ENCODE measurements around the gene EYA4. TPM values are rescaled to one million over a fixed set of nuclear protein-coding genes. Genes with fewer than 3 reads are reported as not detected.

The EYA4 gene
- polyA plus RNA-seq, 2 of the 4 experiments (the other 2 are of a cell fraction), result 14.4 to 28.3 TPM

DNA sequence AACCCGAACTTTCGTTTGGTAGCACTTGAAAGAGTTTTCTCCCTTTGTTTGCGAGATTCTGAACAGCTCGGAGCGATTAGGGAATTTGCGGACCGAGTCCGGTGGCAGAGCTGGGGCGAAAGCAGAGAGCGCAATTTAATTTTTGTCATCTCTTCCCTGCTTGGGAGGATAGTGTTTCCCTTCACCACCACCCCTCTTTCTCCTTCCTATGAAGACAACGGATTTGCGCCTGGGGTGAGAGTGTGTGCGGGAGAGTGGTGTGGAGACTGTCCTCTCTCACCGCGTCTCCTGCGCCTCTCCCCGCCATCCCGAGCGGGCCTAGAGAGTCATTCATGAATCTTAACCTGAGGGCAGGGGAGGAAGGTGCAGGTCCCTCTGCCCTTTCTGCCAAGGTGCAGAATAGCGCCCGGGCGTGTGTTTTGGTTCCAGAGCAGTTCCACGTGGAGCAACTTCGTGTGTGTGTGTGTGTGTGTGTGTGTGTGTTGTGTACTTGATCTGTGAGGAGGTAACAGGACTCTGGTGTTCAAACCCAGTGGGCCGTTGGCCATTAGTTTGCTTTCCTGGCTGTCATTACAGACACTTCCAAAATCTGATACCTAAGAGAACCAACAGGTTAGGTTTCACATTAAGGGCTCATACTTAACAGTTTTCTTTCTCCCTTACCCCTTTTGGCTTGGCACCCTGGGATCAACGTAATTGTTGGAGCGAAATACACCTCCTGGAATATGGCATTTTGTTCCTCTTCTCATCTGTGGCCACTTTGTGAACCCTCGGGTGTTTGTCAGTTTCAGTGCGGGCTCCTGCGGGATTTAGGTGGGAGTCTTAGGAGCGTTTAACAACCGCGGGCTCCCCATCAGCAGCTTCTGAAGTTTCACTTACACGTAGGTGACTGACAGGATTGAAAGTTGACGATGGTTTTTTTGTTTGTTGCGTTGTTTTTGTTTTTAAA lies 1.8 kb downstream of the EYA4 start:
- ATAC-seq (peak; percentile 4 to 53; a peak in 5 of 6 replicates), DNase-seq (ENCODE audit: low read depth in 1 of 2, low spot score in 1 of 2) (peak in 1 of 2 experiments; percentile 58), FAIRE-seq (no peak)
- Histone ChIP-seq H3K9me3 (no peaks in the 10 kb centered on the region), H3K4me3 (peak overlapping the region; percentile 69), H3K27ac (peak overlapping the region; percentile 94 to 100), H3K4me2 (peak overlapping the region; percentile 96), H3K4me1 (peaks cover 50% of the 10 kb centered on the region)
- POLR2A ChIA-PET, result no interaction called here
- WGBS (ENCODE audit: missing lambda C conversion rate), result 2% methylated on average over 26 of the region's 36 CpGs
- TF ChIP-seq, protein P1, sequence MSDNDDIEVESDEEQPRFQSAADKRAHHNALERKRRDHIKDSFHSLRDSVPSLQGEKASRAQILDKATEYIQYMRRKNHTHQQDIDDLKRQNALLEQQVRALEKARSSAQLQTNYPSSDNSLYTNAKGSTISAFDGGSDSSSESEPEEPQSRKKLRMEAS (IDR thresholded peaks at IDR 0.05), result peak; percentile 79
- TF ChIP-seq NFE2L2 (conservative IDR thresholded peaks at IDR 0.05; ENCODE audit: low read length) (no peak), RAD21 (conservative IDR thresholded peaks at IDR 0.05 in 1 of 2, IDR thresholded peaks at IDR 0.05 in 1 of 2) (no peak), SMC3 (IDR thresholded peaks at IDR 0.05) (no peak)
- CTCF ChIA-PET, result no interaction called here

DNA sequence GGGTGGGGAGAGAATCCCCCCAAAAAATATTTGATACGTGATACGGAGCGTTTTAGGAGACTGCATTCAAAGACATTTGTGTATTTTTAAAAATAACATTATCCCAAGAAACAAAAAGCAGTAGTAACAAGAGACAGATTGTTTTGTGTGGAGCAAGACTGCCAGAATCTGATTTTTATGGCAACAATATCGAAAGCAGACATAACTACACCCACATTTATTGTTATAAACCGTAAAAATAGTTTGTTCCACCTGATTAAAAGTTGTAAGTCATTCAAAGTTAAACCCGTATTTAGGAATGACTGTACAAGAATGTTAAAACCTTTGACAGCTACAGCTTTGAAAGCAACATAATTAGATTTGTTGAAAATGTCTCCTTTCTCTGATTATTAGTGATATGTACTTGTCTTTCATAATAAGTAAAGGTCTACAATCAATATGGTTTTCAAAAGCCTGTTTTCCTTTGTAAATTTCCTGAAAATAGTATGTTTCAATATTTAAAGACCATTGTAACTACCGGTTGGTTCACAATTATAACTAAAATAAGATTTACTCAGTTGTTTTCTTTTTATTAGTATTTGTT lies 2.7 kb downstream of the EYA4 start:
- no peak for DNase-seq (ENCODE audit: low read depth in 1 of 2, low spot score in 1 of 2)
- Histone ChIP-seq H3K4me2 (peak overlapping the region; percentile 96), H3K9me3 (no peaks in the 10 kb centered on the region), H3K4me3 (peak overlapping the region; percentile 69), H3K27ac (peak overlapping the region; percentile 94 to 100), H3K4me1 (peaks cover 54% of the 10 kb centered on the region)
- ATAC-seq, result no peak
- WGBS (ENCODE audit: missing lambda C conversion rate), result 6% methylated on average over 7 of the region's 7 CpGs
- no peak for FAIRE-seq
- CTCF ChIA-PET, result no interaction called here
- TF ChIP-seq TP53 (CRISPR knock-in tag; IDR thresholded peaks at IDR 0.05) (no peak), CHD4 (IDR thresholded peaks at IDR 0.05; ENCODE audit: borderline replicate concordance) (no peak), GATA3 (IDR thresholded peaks at IDR 0.05; ENCODE audit: borderline replicate concordance) (no peak), EP300 (IDR thresholded peaks at IDR 0.05) (no peak), ZSCAN20 (CRISPR knock-in tag; IDR thresholded peaks at IDR 0.05) (no peak), HEYL (CRISPR knock-in tag; IDR thresholded peaks at IDR 0.05) (no peak), CHD2 (IDR thresholded peaks at IDR 0.05; ENCODE audit: low read length, partially characterized antibody) (no peak), RNF2 (IDR thresholded peaks at IDR 0.05; ENCODE audit: borderline replicate concordance, low read depth) (no peak), HOXA7 (CRISPR knock-in tag; IDR thresholded peaks at IDR 0.05) (no peak), RFX5 (IDR thresholded peaks at IDR 0.05) (no peak), PHF8 (IDR thresholded peaks at IDR 0.05; ENCODE audit: borderline replicate concordance, low read depth) (no peak), KDM1A (IDR thresholded peaks at IDR 0.05; ENCODE audit: low read depth) (no peak), RAD21 (conservative IDR thresholded peaks at IDR 0.05 in 1 of 2, IDR thresholded peaks at IDR 0.05 in 1 of 2) (no peak), FOSL2 (IDR thresholded peaks at IDR 0.05) (no peak), FOSL2 (CRISPR knock-in tag; IDR thresholded peaks at IDR 0.05) (no peak), RCOR1 (IDR thresholded peaks at IDR 0.05; ENCODE audit: low read depth, low read length) (no peak)
- TF ChIP-seq, protein P2, sequence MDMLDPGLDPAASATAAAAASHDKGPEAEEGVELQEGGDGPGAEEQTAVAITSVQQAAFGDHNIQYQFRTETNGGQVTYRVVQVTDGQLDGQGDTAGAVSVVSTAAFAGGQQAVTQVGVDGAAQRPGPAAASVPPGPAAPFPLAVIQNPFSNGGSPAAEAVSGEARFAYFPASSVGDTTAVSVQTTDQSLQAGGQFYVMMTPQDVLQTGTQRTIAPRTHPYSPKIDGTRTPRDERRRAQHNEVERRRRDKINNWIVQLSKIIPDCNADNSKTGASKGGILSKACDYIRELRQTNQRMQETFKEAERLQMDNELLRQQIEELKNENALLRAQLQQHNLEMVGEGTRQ (IDR thresholded peaks at IDR 0.05), result no peak
- TF ChIP-seq, protein P3, sequence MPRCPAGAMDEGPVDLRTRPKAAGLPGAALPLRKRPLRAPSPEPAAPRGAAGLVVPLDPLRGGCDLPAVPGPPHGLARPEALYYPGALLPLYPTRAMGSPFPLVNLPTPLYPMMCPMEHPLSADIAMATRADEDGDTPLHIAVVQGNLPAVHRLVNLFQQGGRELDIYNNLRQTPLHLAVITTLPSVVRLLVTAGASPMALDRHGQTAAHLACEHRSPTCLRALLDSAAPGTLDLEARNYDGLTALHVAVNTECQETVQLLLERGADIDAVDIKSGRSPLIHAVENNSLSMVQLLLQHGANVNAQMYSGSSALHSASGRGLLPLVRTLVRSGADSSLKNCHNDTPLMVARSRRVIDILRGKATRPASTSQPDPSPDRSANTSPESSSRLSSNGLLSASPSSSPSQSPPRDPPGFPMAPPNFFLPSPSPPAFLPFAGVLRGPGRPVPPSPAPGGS (IDR thresholded peaks at IDR 0.05), result no peak
- TF ChIP-seq, protein P4, sequence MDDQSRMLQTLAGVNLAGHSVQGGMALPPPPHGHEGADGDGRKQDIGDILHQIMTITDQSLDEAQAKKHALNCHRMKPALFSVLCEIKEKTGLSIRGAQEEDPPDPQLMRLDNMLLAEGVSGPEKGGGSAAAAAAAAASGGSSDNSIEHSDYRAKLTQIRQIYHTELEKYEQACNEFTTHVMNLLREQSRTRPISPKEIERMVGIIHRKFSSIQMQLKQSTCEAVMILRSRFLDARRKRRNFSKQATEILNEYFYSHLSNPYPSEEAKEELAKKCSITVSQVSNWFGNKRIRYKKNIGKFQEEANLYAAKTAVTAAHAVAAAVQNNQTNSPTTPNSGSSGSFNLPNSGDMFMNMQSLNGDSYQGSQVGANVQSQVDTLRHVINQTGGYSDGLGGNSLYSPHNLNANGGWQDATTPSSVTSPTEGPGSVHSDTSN (IDR thresholded peaks at IDR 0.05), result no peak
- POLR2A ChIA-PET, result no interaction called here
